HCEC 1CT (cell line): Measurements from ENCODE around the gene LSP1.
A peak's percentile ranks its signal among the peaks of the same experiment; 100 is the strongest.

ENCODE experiments used
- DNase-seq: peaks from one replicate; pipeline ENCODE4 v3.0.0-alpha.2; 2017

LSP1 gene

GRCh38 chr11:1851468-1852180, 1.3 kb upstream of the LSP1 start:
- DNase-seq = no peak

- no peak for DNase-seq
Observed at GRCh38 chr11:1852271-1852876, 510 bp upstream of the LSP1 start.

- no peak for DNase-seq
Observed at GRCh38 chr11:1853376-1854131, 670 bp downstream of the LSP1 start.

GRCh38 chr11:1854132-1854948, 1.5 kb downstream of the LSP1 start:
- DNase-seq = no peak

- DNase-seq = no peak
Observed at GRCh38 chr11:1854949-1855885, 2.3 kb downstream of the LSP1 start.

GRCh38 chr11:1855886-1856265, 3.0 kb downstream of the LSP1 start:
- no peak for DNase-seq

- DNase-seq = no peak
Observed at GRCh38 chr11:1856306-1857005, 3.6 kb downstream of the LSP1 start.

GRCh38 chr11:1857064-1857463, 4.2 kb downstream of the LSP1 start:
- DNase-seq = no peak

GRCh38 chr11:1858154-1858553, 5.3 kb downstream of the LSP1 start:
- no peak for DNase-seq

- DNase-seq = no peak
Observed at GRCh38 chr11:1858576-1858975, 5.7 kb downstream of the LSP1 start.

- no peak for DNase-seq
Observed at GRCh38 chr11:1859004-1859403, 6.1 kb downstream of the LSP1 start.

GRCh38 chr11:1860108-1860507, 7.2 kb downstream of the LSP1 start:
- DNase-seq = no peak

- no peak for DNase-seq
Observed at GRCh38 chr11:1861435-1862411, 8.8 kb downstream of the LSP1 start.

GRCh38 chr11:1862588-1863351, 9.9 kb downstream of the LSP1 start:
- peak; percentile 40 for DNase-seq

- DNase-seq = peak; percentile 81
Observed at GRCh38 chr11:1863352-1864216, 10.7 kb downstream of the LSP1 start.

GRCh38 chr11:1864231-1864630, 11.3 kb downstream of the LSP1 start:
- DNase-seq = no peak

- no peak for DNase-seq
Observed at GRCh38 chr11:1864831-1865665, 12.2 kb downstream of the LSP1 start.
